ENCODE measurements around the gene L1TD1. TPM values are rescaled to one million over a fixed set of nuclear protein-coding genes. Genes with fewer than 3 reads are reported as not detected.

The L1TD1 gene
- total RNA-seq, 1 experiment from 2014 or later, result 0.20 TPM

DNA sequence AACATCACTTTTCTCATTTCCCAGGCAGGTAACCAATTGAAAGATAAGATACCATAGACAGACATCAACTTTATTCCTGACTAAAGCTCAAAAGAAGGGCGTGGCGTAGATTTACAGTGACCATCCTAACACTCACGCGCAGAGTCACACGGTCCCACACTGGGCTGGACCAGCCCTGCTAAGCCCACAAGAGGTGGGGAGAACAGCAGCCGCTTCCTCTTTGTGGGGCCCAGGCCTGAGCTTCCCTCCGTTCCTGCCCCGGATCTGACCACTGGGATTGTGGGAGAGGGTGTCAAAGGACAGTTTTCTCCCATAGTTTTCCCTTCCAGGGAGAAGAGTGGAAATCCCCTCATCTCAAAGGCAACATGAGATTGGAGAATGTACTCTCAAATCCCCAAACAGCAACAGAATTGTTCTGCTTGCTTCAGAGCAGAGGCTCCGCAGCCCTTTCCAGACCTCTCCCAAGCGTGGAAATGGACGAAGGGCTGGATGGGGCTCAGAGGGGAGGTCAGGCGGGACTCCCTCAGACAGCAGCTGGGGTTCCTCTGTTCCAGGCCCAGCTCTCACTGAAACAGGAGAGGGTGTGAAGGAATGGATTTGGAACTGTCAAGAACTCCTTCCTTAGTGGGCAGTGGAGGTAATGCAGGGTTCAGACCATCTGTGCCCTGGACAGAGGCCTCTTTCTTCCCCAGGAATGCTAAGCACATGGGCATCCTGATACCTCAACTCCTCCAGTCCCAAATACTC, 33.7 kb downstream of the L1TD1 start:
- ChIA-PET RAD21 (ENCODE audit: low non-redundant PET in 1 of 2, low total read pairs in 2 of 2, uncharacterized antibody in 2 of 2, unreplicated experiment in 2 of 2) (no interaction called here), POLR2A (no interaction called here), CTCF (interaction anchor here (1.0 kb wide), 1 partner anchor 53 kb away, joined by 3 read pairs; no protein-coding TSS in a partner anchor)
- H3K27me3 ChIP-seq (ENCODE audit: insufficient read depth, low read length), result no peaks in the 10 kb centered on the region
- no TSS peak for BruUV-seq (replicated peaks)
- DNase-seq (ENCODE audit: low read depth, low spot score) (no peak), ATAC-seq (no peak)
- no peak overlapping the region for H2AFZ ChIP-seq (ENCODE audit: low read depth, low read length, poor library complexity, severe bottlenecking)
- no peak overlapping the region for H3K9ac ChIP-seq (ENCODE audit: low read length)
- no peaks in the 10 kb centered on the region for H3K79me2 ChIP-seq (ENCODE audit: insufficient read depth, low read length)
- H3K9me2 ChIP-seq (ENCODE audit: insufficient read depth), result no peaks in the 10 kb centered on the region
- H3K4me1 ChIP-seq (ENCODE audit: control insufficient read depth in 1 of 2, insufficient read depth in 2 of 2, low read length in 2 of 2), result peaks cover 16 to 28% of the 10 kb centered on the region in 2 experiments
- no peak overlapping the region for H3K4me3 ChIP-seq (replicated peaks in 1 of 2; ENCODE audit: low read depth in 1 of 2, low read length in 2 of 2)
- intact Hi-C loops (cut with micrococcal nuclease), result no loop called here
- H4K20me1 ChIP-seq (ENCODE audit: insufficient read depth), result no peaks in the 10 kb centered on the region
- no peak overlapping the region for H3K27ac ChIP-seq (ENCODE audit: low read depth, low read length)
- TF ChIP-seq, protein P1, sequence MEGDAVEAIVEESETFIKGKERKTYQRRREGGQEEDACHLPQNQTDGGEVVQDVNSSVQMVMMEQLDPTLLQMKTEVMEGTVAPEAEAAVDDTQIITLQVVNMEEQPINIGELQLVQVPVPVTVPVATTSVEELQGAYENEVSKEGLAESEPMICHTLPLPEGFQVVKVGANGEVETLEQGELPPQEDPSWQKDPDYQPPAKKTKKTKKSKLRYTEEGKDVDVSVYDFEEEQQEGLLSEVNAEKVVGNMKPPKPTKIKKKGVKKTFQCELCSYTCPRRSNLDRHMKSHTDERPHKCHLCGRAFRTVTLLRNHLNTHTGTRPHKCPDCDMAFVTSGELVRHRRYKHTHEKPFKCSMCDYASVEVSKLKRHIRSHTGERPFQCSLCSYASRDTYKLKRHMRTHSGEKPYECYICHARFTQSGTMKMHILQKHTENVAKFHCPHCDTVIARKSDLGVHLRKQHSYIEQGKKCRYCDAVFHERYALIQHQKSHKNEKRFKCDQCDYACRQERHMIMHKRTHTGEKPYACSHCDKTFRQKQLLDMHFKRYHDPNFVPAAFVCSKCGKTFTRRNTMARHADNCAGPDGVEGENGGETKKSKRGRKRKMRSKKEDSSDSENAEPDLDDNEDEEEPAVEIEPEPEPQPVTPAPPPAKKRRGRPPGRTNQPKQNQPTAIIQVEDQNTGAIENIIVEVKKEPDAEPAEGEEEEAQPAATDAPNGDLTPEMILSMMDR (IDR thresholded peaks at IDR 0.05 in 2 of 3, conservative IDR thresholded peaks at IDR 0.05 in 1 of 3; ENCODE audit: borderline replicate concordance in 1 of 3, insufficient read depth in 1 of 3, low read depth in 2 of 3, low read length in 2 of 3), result 0 out of 6 replicates have a peak, but pooled peaks of 1 of the 3 experiments have one; percentile 7
- TF ChIP-seq, protein P2, sequence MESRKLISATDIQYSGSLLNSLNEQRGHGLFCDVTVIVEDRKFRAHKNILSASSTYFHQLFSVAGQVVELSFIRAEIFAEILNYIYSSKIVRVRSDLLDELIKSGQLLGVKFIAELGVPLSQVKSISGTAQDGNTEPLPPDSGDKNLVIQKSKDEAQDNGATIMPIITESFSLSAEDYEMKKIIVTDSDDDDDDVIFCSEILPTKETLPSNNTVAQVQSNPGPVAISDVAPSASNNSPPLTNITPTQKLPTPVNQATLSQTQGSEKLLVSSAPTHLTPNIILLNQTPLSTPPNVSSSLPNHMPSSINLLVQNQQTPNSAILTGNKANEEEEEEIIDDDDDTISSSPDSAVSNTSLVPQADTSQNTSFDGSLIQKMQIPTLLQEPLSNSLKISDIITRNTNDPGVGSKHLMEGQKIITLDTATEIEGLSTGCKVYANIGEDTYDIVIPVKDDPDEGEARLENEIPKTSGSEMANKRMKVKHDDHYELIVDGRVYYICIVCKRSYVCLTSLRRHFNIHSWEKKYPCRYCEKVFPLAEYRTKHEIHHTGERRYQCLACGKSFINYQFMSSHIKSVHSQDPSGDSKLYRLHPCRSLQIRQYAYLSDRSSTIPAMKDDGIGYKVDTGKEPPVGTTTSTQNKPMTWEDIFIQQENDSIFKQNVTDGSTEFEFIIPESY (IDR thresholded peaks at IDR 0.05; ENCODE audit: extremely low read depth, insufficient replicate concordance, low read length), result no peak
- no peaks in the 10 kb centered on the region for H3K36me3 ChIP-seq (ENCODE audit: control insufficient read depth in 1 of 2, insufficient read depth in 2 of 2, low read length in 2 of 2)
- H3K9me3 ChIP-seq (ENCODE audit: control insufficient read depth in 1 of 2, insufficient read depth in 1 of 2, low read depth in 1 of 2, low read length in 2 of 2), result no peaks in the 10 kb centered on the region
- H3K4me2 ChIP-seq (ENCODE audit: low read length), result no peak overlapping the region

DNA sequence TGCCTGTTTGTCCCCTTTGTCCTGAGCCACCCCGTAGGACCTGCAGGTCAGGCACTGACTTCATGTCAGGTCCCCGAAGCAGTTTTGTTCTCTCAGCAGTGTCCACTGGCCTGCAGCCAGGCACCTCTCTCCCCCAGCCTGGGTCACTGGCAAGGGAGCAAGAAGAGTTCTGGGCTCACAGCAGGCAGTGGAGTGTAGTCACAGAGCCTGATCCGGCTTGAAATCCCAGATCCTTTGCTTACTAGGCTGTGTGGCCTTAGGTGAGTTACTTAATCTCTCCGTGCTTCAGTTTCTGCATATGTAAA, 34.2 kb downstream of the L1TD1 start:
- Histone ChIP-seq H2AFZ (ENCODE audit: low read depth, low read length, poor library complexity, severe bottlenecking) (no peak overlapping the region), H3K9me2 (ENCODE audit: insufficient read depth) (no peaks in the 10 kb centered on the region), H3K36me3 (ENCODE audit: control insufficient read depth in 1 of 2, insufficient read depth in 2 of 2, low read length in 2 of 2) (no peaks in the 10 kb centered on the region), H3K79me2 (ENCODE audit: insufficient read depth, low read length) (no peaks in the 10 kb centered on the region), H4K20me1 (ENCODE audit: insufficient read depth) (no peaks in the 10 kb centered on the region), H3K27ac (ENCODE audit: low read depth, low read length) (no peak overlapping the region), H3K4me3 (replicated peaks in 1 of 2; ENCODE audit: low read depth in 1 of 2, low read length in 2 of 2) (no peak overlapping the region), H3K9ac (ENCODE audit: low read length) (no peak overlapping the region), H3K4me1 (ENCODE audit: control insufficient read depth in 1 of 2, insufficient read depth in 2 of 2, low read length in 2 of 2) (peaks cover 16 to 30% of the 10 kb centered on the region in 2 experiments), H3K9me3 (ENCODE audit: control insufficient read depth in 1 of 2, insufficient read depth in 1 of 2, low read depth in 1 of 2, low read length in 2 of 2) (no peaks in the 10 kb centered on the region), H3K4me2 (ENCODE audit: low read length) (no peak overlapping the region), H3K27me3 (ENCODE audit: insufficient read depth, low read length) (no peaks in the 10 kb centered on the region)
- intact Hi-C loops (cut with micrococcal nuclease), result no loop called here
- ATAC-seq (no peak), DNase-seq (ENCODE audit: low read depth, low spot score) (no peak)
- no TSS peak for BruUV-seq (replicated peaks)
- ChIA-PET RAD21 (ENCODE audit: low non-redundant PET in 1 of 2, low total read pairs in 2 of 2, uncharacterized antibody in 2 of 2, unreplicated experiment in 2 of 2) (no interaction called here), POLR2A (no interaction called here), CTCF (no interaction called here)
- TF ChIP-seq EZH2phosphoT487 (IDR thresholded peaks at IDR 0.05; ENCODE audit: borderline replicate concordance) (no peak), ZFX (IDR thresholded peaks at IDR 0.05) (no peak), EZH2 (IDR thresholded peaks at IDR 0.05) (no peak)
- TF ChIP-seq, protein P2 (IDR thresholded peaks at IDR 0.05; ENCODE audit: extremely low read depth, insufficient replicate concordance, low read length), result no peak
